Neural progenitor cell (in vitro differentiated cells): ENCODE results near the gene MYO15A. TPM values are rescaled to one million over a fixed set of nuclear protein-coding genes. Genes with fewer than 3 reads are reported as not detected.

ENCODE experiments used
- DNase-seq: peaks from one replicate; pipeline ENCODE4 v3.0.0-alpha.2; 2016; ENCODE audit warnings: low spot score
- H2AFZ ChIP-seq: fragments of 200-600 bp; sonication (generic); replicated peaks from 2 replicates; pipeline ENCODE4 v1.6.1; 2016; ENCODE audit warnings: antibody characterized with exemption
- H3F3A ChIP-seq: fragments of 200-600 bp; sonication (generic); 2 replicates; pipeline ENCODE4 v1.6.1; 2016; ENCODE audit warnings: antibody characterized with exemption, low read depth
- H3K27ac ChIP-seq: fragments of 200-600 bp; sonication (generic); 2 replicates; pipeline ENCODE4 v1.5.1; 2016; ENCODE audit warnings: mild to moderate bottlenecking
- H3K27me3 ChIP-seq: fragments of 200-600 bp; sonication (generic); 2 replicates; pipeline ENCODE4 v1.6.1; 2016; ENCODE audit warnings: mild to moderate bottlenecking, moderate library complexity
- H3K36me3 ChIP-seq: fragments of 200-600 bp; sonication (generic); 2 replicates; pipeline ENCODE4 v1.5.1; 2016
- H3K4me1 ChIP-seq: fragments of 200-600 bp; sonication (generic); 2 replicates; pipeline ENCODE4 v1.6.1; 2016; ENCODE audit warnings: mixed run types
- H3K4me2 ChIP-seq: fragments of 200-600 bp; sonication (generic); 2 replicates; pipeline ENCODE4 v1.6.1; 2016
- H3K4me3 ChIP-seq: fragments of 200-600 bp; sonication (generic); 2 replicates; pipeline ENCODE4 v1.5.1; 2016
- H3K79me2 ChIP-seq: fragments of 200-600 bp; sonication (generic); 2 replicates; pipeline ENCODE4 v1.6.1; 2016; ENCODE audit warnings: low read depth
- H3K9ac ChIP-seq: fragments of 200-600 bp; sonication (generic); 2 replicates; pipeline ENCODE4 v1.6.1; 2016
- H3K9me3 ChIP-seq: fragments of 200-600 bp; sonication (generic); 2 replicates; pipeline ENCODE4 v1.5.1; 2016; ENCODE audit warnings: low read depth
- H4K20me1 ChIP-seq: fragments of 200-600 bp; sonication (generic); 2 replicates; pipeline ENCODE4 v1.6.1; 2016; ENCODE audit warnings: low read depth
- H3K27ac Mint-ChIP-seq: 3 replicates; pipeline ENCODE4 v1.8.0; 2021; ENCODE audit warnings: mixed read lengths
- H3K27me3 Mint-ChIP-seq: 2 replicates; pipeline ENCODE4 v1.8.0; 2022; ENCODE audit warnings: low read depth, mild to moderate bottlenecking, inconsistent platforms, moderate library complexity, mixed read lengths; ENCODE audit not compliant: insufficient read depth
- H3K36me3 Mint-ChIP-seq: 3 replicates; pipeline ENCODE4 v1.8.0; 2021; ENCODE audit warnings: mixed read lengths
- H3K4me1 Mint-ChIP-seq: 3 replicates; pipeline ENCODE4 v1.8.0; 2021; ENCODE audit warnings: mixed read lengths
- H3K4me3 Mint-ChIP-seq: 3 replicates; pipeline ENCODE4 v1.8.0; 2021; ENCODE audit warnings: mild to moderate bottlenecking, moderate library complexity, mixed read lengths
- H3K9me3 Mint-ChIP-seq: 3 replicates; pipeline ENCODE4 v1.8.0; 2020; ENCODE audit warnings: mixed read lengths
- CTCF ChIP-seq: fragments of 200-600 bp; sonication (generic); IDR thresholded peaks from 2 replicates; pipeline ENCODE4 v1.5.1; 2017; ENCODE audit warnings: antibody characterized with exemption, mild to moderate bottlenecking
- EZH2 ChIP-seq: fragments of 200-600 bp; sonication (generic); IDR thresholded peaks from 2 replicates; pipeline ENCODE4 v1.6.1; 2017; ENCODE audit warnings: antibody characterized with exemption, mild to moderate bottlenecking, moderate library complexity
- EZH2phosphoT487 ChIP-seq: fragments of 200-600 bp; sonication (generic); IDR thresholded peaks from 2 replicates; pipeline ENCODE4 v1.6.1; 2017; ENCODE audit warnings: antibody characterized with exemption
- total RNA-seq: library from RNA; depleted of rRNA; stranded (reverse); fragments of >200 nt; gene quantifications from 2 replicates; pipeline ENCODE4 v1.2.3, GENCODE V29; 2015; ENCODE audit warnings: low replicate concordance

Gene MYO15A
- total RNA-seq, 1 donor from 2014 or later: 1.2 TPM

GRCh38 chr17:18106211-18106610, 2.3 kb upstream of the MYO15A start:
- TF ChIP-seq EZH2phosphoT487 (no peak), EZH2 (no peak), CTCF (no peak)
- no peaks in the 10 kb centered on the region for H3K36me3 ChIP-seq

GRCh38 chr17:18107061-18107790, 1.3 kb upstream of the MYO15A start:
- no peak overlapping the region for H2AFZ ChIP-seq
- Mint-ChIP-seq H3K9me3 (no peaks in the 10 kb centered on the region), H3K27ac (no peak overlapping the region), H3K27me3 (peaks cover 4% of the 10 kb centered on the region), H3K36me3 (peaks cover 8% of the 10 kb centered on the region), H3K4me1 (peaks cover 17% of the 10 kb centered on the region), H3K4me3 (no peak overlapping the region)
- no peaks in the 10 kb centered on the region for H3F3A ChIP-seq
- no peak overlapping the region for H3K4me3 ChIP-seq
- no peak overlapping the region for H3K27ac ChIP-seq
- H3K79me2 ChIP-seq: no peaks in the 10 kb centered on the region
- no peaks in the 10 kb centered on the region for H3K27me3 ChIP-seq
- no peaks in the 10 kb centered on the region for H3K9me3 ChIP-seq
- H3K9ac ChIP-seq: no peak overlapping the region
- no peak for TF ChIP-seq EZH2phosphoT487
- no peak for TF ChIP-seq EZH2
- TF ChIP-seq CTCF: no peak
- no peaks in the 10 kb centered on the region for H3K36me3 ChIP-seq
- no peak overlapping the region for H3K4me2 ChIP-seq
- no peaks in the 10 kb centered on the region for H4K20me1 ChIP-seq
- H3K4me1 ChIP-seq: peaks cover 7% of the 10 kb centered on the region
- DNase-seq: no peak

More at GRCh38 chr17:18106211-18106610, 2.3 kb upstream of the MYO15A start:
- Mint-ChIP-seq H3K9me3 (no peaks in the 10 kb centered on the region), H3K36me3 (peaks cover 8% of the 10 kb centered on the region), H3K4me1 (peaks cover 14% of the 10 kb centered on the region), H3K27me3 (peaks cover 4% of the 10 kb centered on the region), H3K27ac (no peak overlapping the region), H3K4me3 (no peak overlapping the region)
- Histone ChIP-seq H3F3A (no peaks in the 10 kb centered on the region), H3K4me3 (no peak overlapping the region), H3K79me2 (no peaks in the 10 kb centered on the region), H2AFZ (no peak overlapping the region), H3K27ac (no peak overlapping the region), H3K4me1 (no peaks in the 10 kb centered on the region), H3K27me3 (no peaks in the 10 kb centered on the region), H3K4me2 (no peak overlapping the region), H3K9ac (no peak overlapping the region), H4K20me1 (no peaks in the 10 kb centered on the region), H3K9me3 (no peaks in the 10 kb centered on the region)
- DNase-seq: no peak

- H3K4me3 ChIP-seq: no peak overlapping the region
- no peak for DNase-seq
- no peaks in the 10 kb centered on the region for H3K9me3 ChIP-seq
- Mint-ChIP-seq H3K4me3 (no peak overlapping the region), H3K27me3 (peaks cover 4% of the 10 kb centered on the region), H3K27ac (no peak overlapping the region), H3K9me3 (no peaks in the 10 kb centered on the region), H3K36me3 (peaks cover 8% of the 10 kb centered on the region), H3K4me1 (peaks cover 19% of the 10 kb centered on the region)
- no peaks in the 10 kb centered on the region for H3K36me3 ChIP-seq
- no peaks in the 10 kb centered on the region for H3K27me3 ChIP-seq
- H3K27ac ChIP-seq: no peak overlapping the region
- no peak overlapping the region for H2AFZ ChIP-seq
- no peaks in the 10 kb centered on the region for H3F3A ChIP-seq
- no peak overlapping the region for H3K9ac ChIP-seq
- peaks cover 7% of the 10 kb centered on the region for H3K4me1 ChIP-seq
- no peaks in the 10 kb centered on the region for H3K79me2 ChIP-seq
- TF ChIP-seq EZH2phosphoT487: no peak
- no peak for TF ChIP-seq EZH2
- no peak for TF ChIP-seq CTCF
- H4K20me1 ChIP-seq: no peaks in the 10 kb centered on the region
- no peak overlapping the region for H3K4me2 ChIP-seq
Measured at GRCh38 chr17:18107971-18108370, 585 bp upstream of the MYO15A start.
